ENCODE data around the gene BAG5. TPM values are rescaled to one million over a fixed set of nuclear protein-coding genes. Genes with fewer than 3 reads are reported as not detected.

Gene BAG5
- total and polyA plus RNA-seq, 2 of the 8 experiments (the other 6 are each of a cell fraction or from before 2014, with no cell fraction given), result 7.4 to 29.5 TPM

DNA sequence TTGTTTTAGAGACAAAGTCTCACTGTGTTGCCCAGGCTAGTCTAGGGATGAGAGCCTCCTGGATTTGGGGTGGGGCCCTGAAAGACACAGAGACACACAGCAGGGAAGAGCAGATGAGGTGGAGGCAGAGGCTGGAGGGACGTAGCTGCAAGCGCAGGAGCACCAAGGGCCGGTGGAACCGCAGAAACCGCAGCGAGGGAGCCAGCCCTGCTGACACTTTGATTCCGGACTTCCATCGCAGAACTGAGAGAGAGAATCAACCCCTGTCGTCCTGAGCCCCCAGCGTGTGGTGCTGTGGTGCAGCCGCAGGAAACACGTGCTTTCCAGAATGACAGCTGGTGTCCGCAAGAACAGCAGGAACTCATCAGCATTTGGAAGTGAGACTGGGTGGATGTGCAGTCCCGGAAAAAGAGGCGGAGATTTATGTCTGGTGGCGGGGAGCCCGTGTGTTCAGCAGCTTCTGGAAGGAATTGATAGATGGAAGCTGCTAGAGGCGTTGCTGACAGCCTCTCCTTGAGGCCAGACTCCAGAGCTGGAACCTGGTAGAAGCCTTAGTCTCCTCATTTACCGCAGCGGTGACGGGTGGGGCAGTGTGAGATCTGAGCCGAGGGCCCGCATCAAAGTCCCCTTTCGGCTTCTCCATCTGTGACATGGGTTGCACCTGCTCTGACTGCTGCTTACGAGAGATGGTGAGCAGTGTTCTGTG lies 44.7 kb upstream of the BAG5 start (continued):
- TF ChIP-seq, protein P1, sequence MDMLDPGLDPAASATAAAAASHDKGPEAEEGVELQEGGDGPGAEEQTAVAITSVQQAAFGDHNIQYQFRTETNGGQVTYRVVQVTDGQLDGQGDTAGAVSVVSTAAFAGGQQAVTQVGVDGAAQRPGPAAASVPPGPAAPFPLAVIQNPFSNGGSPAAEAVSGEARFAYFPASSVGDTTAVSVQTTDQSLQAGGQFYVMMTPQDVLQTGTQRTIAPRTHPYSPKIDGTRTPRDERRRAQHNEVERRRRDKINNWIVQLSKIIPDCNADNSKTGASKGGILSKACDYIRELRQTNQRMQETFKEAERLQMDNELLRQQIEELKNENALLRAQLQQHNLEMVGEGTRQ (IDR thresholded peaks at IDR 0.05; ENCODE audit: low read length), result 0 out of 2 replicates have a peak, but pooled peaks have one; percentile 21
- peak; percentile 79 to 96; a peak in 3 of 4 replicates for TF ChIP-seq SIN3A (conservative IDR thresholded peaks at IDR 0.05 in 1 of 2, IDR thresholded peaks at IDR 0.05 in 1 of 2; ENCODE audit: low read depth in 1 of 2, low read length in 2 of 2)
- no peak for TF ChIP-seq YY1 (IDR thresholded peaks at IDR 0.05; ENCODE audit: low read depth, low read length)

Data from H1 (cell line).